Measurements from ENCODE around the gene BAX.
A peak's percentile ranks its signal among the peaks of the same experiment; 100 is the strongest.

- TF ChIP-seq CTCF (IDR thresholded peaks at IDR 0.05) (no peak), EP300 (IDR thresholded peaks at IDR 0.05) (peak in 1 of 2 donors; percentile 62), POLR2A (IDR thresholded peaks at IDR 0.05) (peak in 1 of 2 donors; percentile 52)
Measured at GRCh38 chr19:48933382-48933932, 21.2 kb upstream of the BAX start, which contains the start of gene DHDH.

All from tibial nerve (tissue), 4 donors.